GM19438 (cell line): ENCODE measurements around the gene MAF.

ENCODE experiments used
- ATAC-seq: cut with Tn5 transposase; IDR thresholded peaks from one replicate; pipeline ENCODE4 v1.9.1; 2021; ENCODE audit warnings: low read depth; ENCODE audit not compliant: unreplicated experiment

Gene MAF

GRCh38 chr16:79550373-79550772 lies 50.2 kb downstream of the MAF start:
- no peak for ATAC-seq

- ATAC-seq: no peak
Measured at GRCh38 chr16:79547085-79547484, 53.5 kb downstream of the MAF start.
